ENCODE measurements around the gene FCGR1A.
"Not testable (repeated sequence)": the region's sequence is repeated elsewhere in the genome, so short reads cannot be mapped to it uniquely, and the experiment has no call there.

- TF ChIP-seq POLR2A, CTCF (IDR thresholded peaks at IDR 0.05): not testable (repeated sequence)
These were observed 29.0 kb upstream of the FCGR1A start for GRCh38 chr1:149753466-149753865.
